Choroid plexus epithelial cell (primary cell): ENCODE measurements around the gene HLA-DRA.
"Not testable (repeated sequence)": the region's sequence is repeated elsewhere in the genome, so short reads cannot be mapped to it uniquely, and the experiment has no call there.

Experiments
- DNase-seq: peaks from one replicate; pipeline ENCODE4 v3.0.0-alpha.2; 2010; ENCODE audit warnings: low read depth
- H3K4me3 ChIP-seq: 2 replicates; pipeline ENCODE4 v1.5.1; 2011; ENCODE audit warnings: low read depth, mild to moderate bottlenecking, control low read depth, low read length, moderate library complexity
- CTCF ChIP-seq: conservative IDR thresholded peaks from 2 replicates; pipeline ENCODE4 v1.5.1; 2011; ENCODE audit warnings: low read depth, mild to moderate bottlenecking, control low read depth, inconsistent platforms, low read length, moderate library complexity

The HLA-DRA gene

GRCh38 chr6:32431142-32431541 is 8.5 kb upstream of the HLA-DRA start:
- TF ChIP-seq CTCF = no peak
- no peak for DNase-seq
- H3K4me3 ChIP-seq = no peak overlapping the region

GRCh38 chr6:32432050-32432450 is 7.6 kb upstream of the HLA-DRA start:
- H3K4me3 ChIP-seq = no peak overlapping the region
- DNase-seq = peak; percentile 64
- TF ChIP-seq CTCF = peak; percentile 41

GRCh38 chr6:32433950-32434349 is 5.7 kb upstream of the HLA-DRA start:
- H3K4me3 ChIP-seq, DNase-seq: not testable (repeated sequence)

- no peak overlapping the region for H3K4me3 ChIP-seq
- DNase-seq = no peak
- TF ChIP-seq CTCF = no peak
Observed at GRCh38 chr6:32436186-32436585, 3.5 kb upstream of the HLA-DRA start.

DNA sequence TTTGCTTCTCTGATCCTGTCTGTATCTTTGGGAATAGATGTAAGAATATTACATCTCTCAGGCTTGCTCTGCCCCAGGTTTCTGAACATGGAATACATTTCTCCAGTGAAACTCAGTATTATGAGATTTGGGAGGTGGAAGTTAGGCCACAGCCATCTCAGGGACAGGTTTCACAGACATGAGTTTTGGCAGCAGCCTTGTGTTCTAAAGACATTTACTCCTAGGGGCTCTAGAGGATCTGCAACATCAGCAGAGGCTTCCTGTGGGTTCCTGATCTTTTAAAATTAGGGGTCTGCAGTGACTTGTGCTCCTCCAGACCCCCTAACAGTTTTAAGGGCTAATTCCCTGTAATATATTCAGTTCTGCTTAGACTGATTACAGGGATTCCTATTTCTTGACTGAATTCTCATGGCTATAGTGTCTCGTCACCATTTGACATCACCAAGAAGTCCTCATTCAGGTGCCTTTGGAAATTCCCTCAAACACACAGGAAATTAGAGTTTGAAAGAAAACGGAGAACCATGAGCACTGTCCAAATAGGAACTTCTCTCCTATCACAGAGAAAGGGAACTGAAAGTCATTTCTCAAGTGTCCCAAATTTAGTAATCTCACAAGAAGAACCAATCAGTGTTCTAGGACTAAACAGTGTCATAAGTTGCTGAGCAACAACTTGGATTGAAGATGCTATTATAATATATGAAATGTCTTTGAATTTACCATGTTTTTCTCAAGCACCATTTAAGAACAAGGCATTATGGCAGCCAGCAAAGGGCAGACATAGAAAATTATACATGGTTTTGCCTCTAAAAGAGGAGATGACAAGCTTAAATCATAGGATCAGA is 2.5 kb upstream of the HLA-DRA start:
- DNase-seq = peak; percentile 50
- no peak for TF ChIP-seq CTCF
- no peak overlapping the region for H3K4me3 ChIP-seq

- H3K4me3 ChIP-seq = no peak overlapping the region
- no peak for TF ChIP-seq CTCF
- no peak for DNase-seq
Observed at GRCh38 chr6:32439139-32439538, 548 bp upstream of the HLA-DRA start.

DNA sequence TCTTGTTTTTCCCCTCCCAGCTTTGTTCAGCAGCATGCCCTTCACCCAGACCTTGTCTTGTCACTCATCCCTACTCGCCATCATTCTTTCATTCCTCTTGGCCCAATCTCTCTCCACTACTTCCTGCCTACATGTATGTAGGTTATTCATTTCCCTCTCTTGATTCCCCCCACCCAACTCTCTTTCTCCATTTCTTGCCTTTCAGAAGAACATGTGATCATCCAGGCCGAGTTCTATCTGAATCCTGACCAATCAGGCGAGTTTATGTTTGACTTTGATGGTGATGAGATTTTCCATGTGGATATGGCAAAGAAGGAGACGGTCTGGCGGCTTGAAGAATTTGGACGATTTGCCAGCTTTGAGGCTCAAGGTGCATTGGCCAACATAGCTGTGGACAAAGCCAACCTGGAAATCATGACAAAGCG is 2.6 kb downstream of the HLA-DRA start:
- no peak overlapping the region for H3K4me3 ChIP-seq
- TF ChIP-seq CTCF = no peak

More for the DNA sequence above, 2.6 kb downstream of the HLA-DRA start:
- DNase-seq = no peak
